ENCODE results near the gene DECR2.

- no peak for TF ChIP-seq JUND (CRISPR knock-in tag; IDR thresholded peaks at IDR 0.05)
- TF ChIP-seq ATF7 (IDR thresholded peaks at IDR 0.05) = no peak
- no peak for TF ChIP-seq ATF7 (CRISPR knock-in tag; IDR thresholded peaks at IDR 0.05)
- no peak for TF ChIP-seq HNRNPL (IDR thresholded peaks at IDR 0.05; ENCODE audit: low read depth, low read length)
- TF ChIP-seq PRDM10 (CRISPR knock-in tag; IDR thresholded peaks at IDR 0.05; ENCODE audit: low read depth) = no peak
- TF ChIP-seq TOPORS (CRISPR knock-in tag; IDR thresholded peaks at IDR 0.05) = no peak
Observed at GRCh38 chr16:377419-377951, 24.2 kb upstream of the DECR2 start.

Data from HepG2 (cell line).